Mesothelial cell of epicardium (in vitro differentiated cells): Measurements from ENCODE around the gene MYO18A. TPM values are rescaled to one million over a fixed set of nuclear protein-coding genes. Genes with fewer than 3 reads are reported as not detected.

Source experiments
- DNase-seq, 2 experiments: peaks; one replicate each; pipeline ENCODE4 v3.0.0; 2021; ENCODE audit warnings: low spot score in 2 of 2; ENCODE audit not compliant: unreplicated experiment in 2 of 2
- H3K27ac Mint-ChIP-seq: 2 replicates; pipeline ENCODE4 v1.8.0; 2021; ENCODE audit warnings: mixed read lengths
- H3K27me3 Mint-ChIP-seq: 2 replicates; pipeline ENCODE4 v1.8.0; 2021; ENCODE audit warnings: low read depth, mixed read lengths
- H3K36me3 Mint-ChIP-seq: 2 replicates; pipeline ENCODE4 v1.8.0; 2021; ENCODE audit warnings: mixed read lengths
- H3K4me1 Mint-ChIP-seq: 2 replicates; pipeline ENCODE4 v1.8.0; 2021; ENCODE audit warnings: mixed read lengths
- H3K4me3 Mint-ChIP-seq: 2 replicates; pipeline ENCODE4 v1.8.0; 2021; ENCODE audit warnings: mild to moderate bottlenecking, moderate library complexity, mixed read lengths
- H3K9me3 Mint-ChIP-seq: 2 replicates; pipeline ENCODE4 v1.8.0; 2021; ENCODE audit warnings: mixed read lengths
- CTCF ChIP-seq: fragments of 200-600 bp; sonication (generic); IDR thresholded peaks from one replicate; pipeline ENCODE4 v1.5.0; 2021; ENCODE audit warnings: antibody characterized with exemption; ENCODE audit not compliant: unreplicated experiment
- total RNA-seq: library from RNA; stranded (reverse); gene quantifications from 3 replicates; pipeline ENCODE4 v1.2.1, GENCODE V29; 2021

MYO18A gene
- total RNA-seq, 1 donor from 2014 or later, result 58.4 TPM

GRCh38 chr17:29073520-29073919 is 106.7 kb downstream of the MYO18A start:
- Mint-ChIP-seq H3K4me3 (no peak overlapping the region), H3K27me3 (peaks cover 7% of the 10 kb centered on the region), H3K9me3 (no peaks in the 10 kb centered on the region), H3K36me3 (peaks cover 4% of the 10 kb centered on the region), H3K4me1 (peaks cover 2% of the 10 kb centered on the region), H3K27ac (no peak overlapping the region)
- DNase-seq, result no peak
- no peak for TF ChIP-seq CTCF

DNA sequence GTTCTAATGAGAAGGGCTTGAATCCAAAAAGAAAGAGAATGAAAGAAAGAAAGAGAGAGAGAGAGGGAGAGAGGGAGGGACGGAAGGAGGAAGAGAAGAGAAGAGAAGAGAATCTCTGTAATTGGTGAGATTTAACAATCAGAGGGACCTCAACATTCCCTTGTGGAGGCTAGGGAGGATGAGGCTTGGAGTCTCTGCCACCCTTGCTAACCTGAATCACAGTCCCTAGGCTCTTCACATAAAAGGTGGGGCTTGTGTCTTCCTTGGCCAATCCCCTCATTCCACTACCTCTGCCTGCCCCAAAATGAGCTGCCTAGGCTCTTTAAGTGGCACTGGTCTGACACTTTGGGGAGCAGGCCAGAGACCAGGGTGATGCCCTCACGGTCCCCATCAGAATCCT is 107.2 kb downstream of the MYO18A start:
- no peak for DNase-seq
- Mint-ChIP-seq H3K27me3 (peaks cover 8% of the 10 kb centered on the region), H3K27ac (no peak overlapping the region), H3K4me1 (no peaks in the 10 kb centered on the region), H3K9me3 (no peaks in the 10 kb centered on the region), H3K36me3 (peaks cover 4% of the 10 kb centered on the region), H3K4me3 (no peak overlapping the region)
- TF ChIP-seq CTCF, result no peak

GRCh38 chr17:29071303-29071702 is 108.9 kb downstream of the MYO18A start:
- Mint-ChIP-seq H3K4me3 (no peak overlapping the region), H3K36me3 (peaks cover 1% of the 10 kb centered on the region), H3K9me3 (no peaks in the 10 kb centered on the region), H3K27ac (no peak overlapping the region), H3K27me3 (peaks cover 17% of the 10 kb centered on the region), H3K4me1 (no peaks in the 10 kb centered on the region)
- DNase-seq, result no peak
- TF ChIP-seq CTCF, result no peak

DNA sequence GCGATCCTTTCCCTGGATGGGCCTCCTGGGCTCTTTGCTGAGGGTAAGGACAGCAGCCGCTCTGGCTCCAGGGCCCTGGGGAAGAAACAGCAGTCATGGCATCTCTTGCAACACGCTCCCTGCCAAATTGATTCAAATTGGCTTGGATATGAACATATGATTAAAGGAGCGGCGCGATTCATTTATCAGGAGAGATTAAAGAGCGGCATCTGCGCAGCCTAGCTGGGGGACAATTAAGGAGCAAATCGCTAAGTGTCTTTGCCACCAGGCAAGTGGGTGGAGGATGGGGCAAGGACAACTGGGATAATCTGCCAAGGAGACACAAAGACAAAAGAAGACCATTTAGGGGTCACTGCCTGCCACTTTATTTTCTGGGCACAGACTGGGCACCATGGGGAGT is 109.4 kb downstream of the MYO18A start:
- Mint-ChIP-seq H3K27ac (no peak overlapping the region), H3K4me1 (no peaks in the 10 kb centered on the region), H3K36me3 (peaks cover 1% of the 10 kb centered on the region), H3K9me3 (no peaks in the 10 kb centered on the region), H3K4me3 (no peak overlapping the region), H3K27me3 (peaks cover 22% of the 10 kb centered on the region)
- DNase-seq, result no peak
- TF ChIP-seq CTCF, result no peak

DNA sequence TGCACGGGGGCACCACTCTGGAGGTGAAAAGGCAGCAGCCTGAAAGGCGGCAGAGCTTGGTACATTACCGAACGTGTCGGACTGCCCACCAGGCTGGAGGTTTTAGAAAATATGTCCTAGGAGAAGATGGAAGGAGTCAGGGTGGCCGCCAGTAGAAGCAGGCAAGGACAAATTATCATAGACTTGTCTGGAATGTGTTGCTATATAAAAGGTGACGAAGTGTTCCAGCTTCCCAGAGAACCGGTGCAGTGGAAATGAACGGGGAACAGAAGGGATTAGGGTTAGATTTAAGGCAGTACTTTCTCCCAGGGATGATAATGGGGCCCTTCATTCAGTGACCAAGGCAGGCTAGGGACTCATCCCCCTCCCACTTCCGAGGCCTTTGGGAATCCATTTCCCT is 109.9 kb downstream of the MYO18A start:
- Mint-ChIP-seq H3K9me3 (no peaks in the 10 kb centered on the region), H3K4me3 (no peak overlapping the region), H3K36me3 (peaks cover 1% of the 10 kb centered on the region), H3K27ac (no peak overlapping the region), H3K4me1 (no peaks in the 10 kb centered on the region), H3K27me3 (peaks cover 26% of the 10 kb centered on the region)
- no peak for DNase-seq
- no peak for TF ChIP-seq CTCF

- Mint-ChIP-seq H3K4me3 (no peak overlapping the region), H3K36me3 (peaks cover 1% of the 10 kb centered on the region), H3K9me3 (no peaks in the 10 kb centered on the region), H3K27ac (no peak overlapping the region), H3K27me3 (peaks cover 27% of the 10 kb centered on the region), H3K4me1 (no peaks in the 10 kb centered on the region)
- no peak for DNase-seq
- no peak for TF ChIP-seq CTCF
Measured at GRCh38 chr17:29069526-29070041, 110.6 kb downstream of the MYO18A start.
